Stimulated activated CD4-positive, alpha-beta T cell treated with anti-CD3 and anti-CD28 coated beads, TNF-alpha, amount 100 ng/mL, for 48 hours (primary cell): Measurements from ENCODE around the gene OR52I2.

ENCODE experiments used
- DNase-seq, 3 donors: peaks; one replicate each; pipeline ENCODE4 v3.0.0-alpha.2; 2020; ENCODE audit warnings: low read depth in 3 of 3

The OR52I2 gene

DNA sequence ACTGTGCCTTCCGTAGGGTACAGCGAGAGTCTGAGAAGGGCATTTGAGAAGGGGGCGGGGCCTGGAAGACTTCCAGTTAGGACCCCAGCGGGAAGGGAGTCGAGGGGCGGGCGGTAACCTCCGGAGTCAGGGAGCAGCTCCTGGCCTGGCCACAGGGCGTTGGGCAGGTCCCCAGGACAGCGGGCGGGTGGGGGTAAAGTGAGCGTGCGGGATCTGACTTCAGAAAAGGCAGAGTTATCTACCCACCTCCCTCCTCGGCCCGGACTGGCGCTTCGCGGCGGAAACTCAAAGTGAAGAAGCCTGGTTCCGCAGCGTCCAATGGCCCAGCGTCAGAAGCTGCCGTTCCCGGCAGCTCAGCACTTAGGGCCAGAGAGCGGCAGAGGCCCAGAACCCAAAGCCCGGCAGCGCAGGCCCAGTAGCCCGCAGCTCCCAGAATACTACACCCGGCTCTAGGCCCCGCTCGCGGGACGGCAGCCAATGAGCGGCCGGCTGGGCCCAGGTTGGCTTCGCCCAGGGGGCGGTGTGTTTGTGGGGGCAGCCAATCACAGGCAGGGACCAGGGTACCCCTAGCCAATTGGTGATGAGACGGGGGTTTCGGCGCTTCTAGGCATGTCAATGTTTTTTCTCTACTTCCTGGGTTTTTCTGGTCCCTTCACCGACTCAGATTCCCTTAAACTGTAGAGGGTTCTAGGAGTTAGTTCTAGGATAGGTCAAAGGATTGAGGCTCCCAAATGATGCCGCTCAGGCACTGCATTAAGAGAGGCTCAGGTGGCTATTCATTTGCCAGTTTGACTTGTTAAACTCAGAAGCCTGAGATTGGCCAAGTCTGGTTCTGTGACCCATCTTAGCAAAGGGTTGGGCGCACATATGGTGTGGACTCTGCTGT lies 26.5 kb downstream of the OR52I2 start, which contains the start of gene TRIM68:
Gene TRIM68, minus strand, starts transcription at position 451 of the 886 bp plus-strand sequence. CDS start 2,727 bp downstream, outside the sequence.
- peak; percentile 86 to 90 (median 90) for DNase-seq

DNA sequence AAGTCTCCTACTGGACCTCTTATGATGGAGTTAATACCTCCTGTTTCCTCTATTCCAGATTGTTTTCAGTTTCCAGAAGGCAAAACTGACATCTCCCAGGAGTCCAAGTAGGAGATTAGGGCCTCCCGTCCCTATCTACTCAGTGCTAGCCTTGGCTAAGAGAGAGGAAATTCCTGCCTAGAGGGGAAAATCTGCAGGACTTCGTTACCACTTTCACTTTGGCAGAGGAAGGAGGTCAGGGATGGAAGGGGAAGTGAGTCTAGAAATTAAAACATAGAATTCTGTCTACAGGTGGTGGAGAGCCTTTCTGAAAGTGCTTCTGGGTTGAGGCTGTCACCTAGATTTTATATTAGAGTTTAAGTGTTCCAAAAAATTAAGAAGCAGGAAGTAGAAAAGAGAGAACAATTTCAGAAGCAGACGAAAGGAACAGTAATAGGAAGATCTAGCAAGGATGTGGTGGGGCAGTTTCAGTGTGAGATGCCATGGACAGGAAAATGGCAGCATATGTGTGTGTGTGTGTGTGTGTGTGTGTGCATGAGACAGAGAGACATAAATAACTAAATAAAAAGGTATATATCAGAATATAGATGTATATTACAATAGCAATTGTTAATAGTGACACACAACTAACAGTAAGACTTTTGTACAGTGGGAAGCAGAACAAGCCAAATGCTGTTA lies 28.9 kb downstream of the OR52I2 start:
- DNase-seq, result no peak

DNA sequence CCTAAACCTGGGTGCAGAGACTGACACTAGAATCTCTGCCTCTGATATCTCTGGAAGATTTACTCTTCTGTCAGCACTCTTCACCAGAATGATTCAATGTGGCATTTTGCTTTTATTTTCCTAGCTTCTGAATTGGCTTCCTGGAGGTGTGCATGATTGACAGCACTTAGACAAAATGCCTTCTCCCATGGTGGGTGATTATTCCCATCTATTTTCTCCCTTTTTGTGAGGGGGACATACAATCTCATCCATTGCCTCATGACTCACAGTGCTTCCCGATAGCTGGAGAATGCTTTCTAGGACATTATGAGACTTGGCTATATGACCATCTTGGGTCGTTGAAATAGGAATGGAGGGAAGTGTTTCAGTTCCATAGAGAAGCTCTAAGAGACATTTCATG lies 30.4 kb downstream of the OR52I2 start:
- DNase-seq, result no peak

DNA sequence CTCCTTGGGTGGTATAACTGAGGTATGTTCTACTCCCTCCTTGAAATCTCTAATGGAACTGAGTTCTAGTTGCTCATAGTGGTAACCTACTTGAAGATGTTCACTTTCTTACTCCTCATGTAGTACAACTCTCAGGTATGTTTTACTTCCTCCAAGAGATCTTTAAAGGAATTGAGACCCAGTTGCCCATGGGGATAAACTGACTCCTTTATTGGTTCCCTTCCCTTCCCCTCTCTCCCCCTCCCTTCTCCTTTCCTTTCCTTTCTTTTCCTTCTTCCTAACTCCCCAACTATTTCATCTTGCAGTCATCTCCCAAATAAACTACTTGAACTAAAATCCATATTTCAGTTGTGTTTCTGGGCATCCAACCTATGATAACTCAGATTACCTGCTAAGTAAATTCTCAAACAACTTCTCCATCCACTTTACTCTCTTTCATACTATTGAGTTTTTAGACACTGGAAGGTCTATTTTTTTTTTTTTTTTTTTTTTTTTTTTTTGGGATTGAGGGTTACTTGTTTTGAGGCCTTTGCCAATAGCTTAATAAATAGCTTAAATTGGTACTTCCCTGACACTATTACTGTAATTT lies 34.4 kb downstream of the OR52I2 start:
- no peak for DNase-seq

DNA sequence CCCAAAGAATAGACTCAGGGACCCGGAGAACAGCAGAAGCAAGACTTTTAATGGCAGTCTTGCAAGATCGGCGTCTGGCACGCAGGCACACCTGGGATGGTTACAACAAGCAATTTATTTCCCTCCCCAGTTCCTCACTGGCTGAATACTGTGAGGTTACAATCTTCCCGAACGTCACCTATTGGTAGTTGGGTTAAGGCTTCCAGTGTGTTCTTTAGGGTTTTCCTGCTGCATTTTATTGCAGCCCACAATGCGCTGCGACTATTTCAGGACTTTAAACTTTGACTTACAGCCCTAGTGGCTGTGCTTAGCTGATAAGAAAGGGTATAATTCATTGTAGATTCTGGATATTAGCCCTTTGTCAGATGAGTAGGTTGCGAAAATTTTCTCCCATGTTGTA lies 38.0 kb downstream of the OR52I2 start:
- no peak for DNase-seq

DNA sequence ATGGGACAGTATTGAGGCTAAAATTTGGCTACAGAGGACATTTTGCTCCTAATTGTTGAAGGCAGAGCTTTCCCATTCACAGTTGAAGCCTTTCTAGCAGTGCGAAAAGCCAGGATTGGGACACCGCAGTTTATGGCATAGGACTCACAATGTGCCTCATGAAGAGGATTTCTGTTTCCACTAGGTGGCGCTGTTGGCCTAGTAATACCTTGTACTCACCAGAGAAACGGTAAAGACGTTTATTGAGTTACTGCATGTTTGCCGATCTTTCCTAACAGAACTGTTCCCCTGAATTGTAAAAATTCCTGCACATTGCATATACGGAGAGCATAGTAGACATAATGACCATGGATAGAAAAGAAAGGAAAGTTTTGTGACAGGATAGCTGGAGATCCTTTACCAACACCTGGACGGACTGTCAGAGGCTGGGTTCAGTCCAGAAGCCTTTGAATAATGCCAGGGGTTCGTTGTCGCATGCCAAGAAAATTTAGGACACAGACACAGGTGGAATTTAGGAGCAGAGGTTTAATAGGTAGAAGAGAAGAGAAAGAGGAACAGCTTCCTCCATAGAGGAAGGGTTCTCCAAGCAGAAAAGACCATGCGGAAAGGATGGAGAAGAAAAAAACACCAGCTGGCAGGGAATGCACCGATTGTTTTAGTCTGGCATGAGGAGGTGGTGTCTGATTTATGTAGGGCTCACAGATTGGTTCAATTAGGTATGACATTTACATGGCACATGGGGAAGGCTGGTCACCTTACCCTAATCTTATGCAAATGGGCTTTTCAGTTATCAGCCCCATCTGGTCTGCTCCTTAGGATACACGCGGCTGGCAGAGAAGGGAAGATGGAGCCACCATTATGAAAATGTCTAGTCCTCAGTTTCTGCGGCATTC lies 44.9 kb downstream of the OR52I2 start:
- DNase-seq, result peak; percentile 26 to 62 (median 31)

DNA sequence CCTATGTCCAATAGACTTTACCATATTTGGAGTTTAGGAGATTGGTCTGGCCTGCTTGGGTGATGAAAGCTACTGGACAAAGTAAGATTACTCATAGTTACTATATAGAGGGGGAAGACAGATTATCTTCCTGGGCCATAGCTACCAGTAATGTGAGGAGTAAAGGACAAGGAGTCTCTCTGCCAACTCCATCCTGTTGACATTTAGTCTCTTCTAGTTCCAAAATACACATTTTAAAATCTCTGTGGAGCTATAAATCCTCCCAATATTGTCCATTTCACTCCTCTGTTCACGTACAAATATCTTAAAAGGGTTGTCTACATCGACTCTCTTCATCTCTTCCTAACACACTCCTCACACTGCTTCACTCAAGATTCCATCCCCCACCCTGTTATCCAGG lies 54.6 kb downstream of the OR52I2 start:
- no peak for DNase-seq

DNA sequence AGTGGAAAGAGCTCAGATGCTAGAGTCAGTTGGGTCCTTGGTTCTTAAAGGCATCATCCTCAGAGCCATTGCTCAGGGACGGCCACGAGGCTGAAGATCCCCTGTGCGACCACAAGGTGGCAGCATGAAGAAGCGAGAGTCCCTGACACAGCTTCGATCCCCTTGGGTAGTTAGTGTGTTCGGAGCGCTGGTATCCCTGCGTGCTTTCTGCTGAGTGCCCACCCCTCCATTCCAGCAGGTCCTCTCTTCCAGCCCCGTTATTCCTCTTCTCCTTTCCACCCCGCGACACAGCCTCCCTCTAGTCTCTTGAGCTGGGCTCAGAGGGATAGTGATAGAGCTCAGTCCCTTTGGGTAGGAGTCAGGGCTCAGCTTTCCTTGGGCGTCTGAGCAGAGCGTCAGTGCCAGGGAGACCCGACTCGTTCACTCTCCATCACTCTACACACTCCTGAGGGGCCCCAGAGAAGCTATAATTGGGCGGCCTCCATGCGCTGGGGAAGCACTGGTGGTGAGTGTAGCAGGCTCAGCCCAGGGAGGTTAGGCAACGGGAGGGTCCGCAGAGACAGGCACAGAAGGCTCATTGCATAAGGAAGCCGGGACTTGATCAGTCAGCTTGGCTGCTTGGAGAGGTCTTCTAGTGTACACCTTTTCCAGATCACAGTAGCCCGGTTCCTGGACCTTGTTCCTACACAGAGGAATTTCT lies 55.6 kb downstream of the OR52I2 start, which contains the start of gene OR51D1:
Gene OR51D1, plus strand, starts transcription at position 516 of the 700 bp plus-strand sequence. CDS start 2,314 bp downstream, outside the sequence.
- DNase-seq, result peak; percentile 47 to 62 (median 52)

DNA sequence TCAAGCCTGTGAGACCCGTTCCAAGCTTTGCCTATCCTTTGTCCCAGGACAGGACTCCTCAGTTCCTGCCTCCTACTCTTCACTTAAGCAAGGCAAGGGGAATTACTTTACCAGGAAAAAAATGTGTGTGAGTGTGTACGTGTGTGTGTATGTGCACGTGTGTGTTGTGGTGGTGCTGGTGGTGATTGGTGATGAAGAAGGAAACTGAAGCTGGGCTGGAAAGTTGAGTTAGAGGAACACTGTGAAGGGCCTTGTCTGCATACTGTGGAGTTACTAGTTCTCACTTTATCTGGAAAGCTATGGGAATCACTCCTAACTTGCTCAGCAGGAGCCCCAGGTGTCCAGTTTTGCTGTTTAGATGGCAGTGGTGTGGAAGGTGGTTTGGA lies 56.1 kb downstream of the OR52I2 start:
- no peak for DNase-seq

DNA sequence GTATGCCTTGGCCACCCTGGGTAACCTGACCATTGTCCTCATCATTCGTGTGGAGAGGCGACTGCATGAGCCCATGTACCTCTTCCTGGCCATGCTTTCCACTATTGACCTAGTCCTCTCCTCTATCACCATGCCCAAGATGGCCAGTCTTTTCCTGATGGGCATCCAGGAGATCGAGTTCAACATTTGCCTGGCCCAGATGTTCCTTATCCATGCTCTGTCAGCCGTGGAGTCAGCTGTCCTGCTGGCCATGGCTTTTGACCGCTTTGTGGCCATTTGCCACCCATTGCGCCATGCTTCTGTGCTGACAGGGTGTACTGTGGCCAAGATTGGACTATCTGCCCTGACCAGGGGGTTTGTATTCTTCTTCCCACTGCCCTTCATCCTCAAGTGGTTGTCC lies 58.4 kb downstream of the OR52I2 start:
- no peak for DNase-seq

DNA sequence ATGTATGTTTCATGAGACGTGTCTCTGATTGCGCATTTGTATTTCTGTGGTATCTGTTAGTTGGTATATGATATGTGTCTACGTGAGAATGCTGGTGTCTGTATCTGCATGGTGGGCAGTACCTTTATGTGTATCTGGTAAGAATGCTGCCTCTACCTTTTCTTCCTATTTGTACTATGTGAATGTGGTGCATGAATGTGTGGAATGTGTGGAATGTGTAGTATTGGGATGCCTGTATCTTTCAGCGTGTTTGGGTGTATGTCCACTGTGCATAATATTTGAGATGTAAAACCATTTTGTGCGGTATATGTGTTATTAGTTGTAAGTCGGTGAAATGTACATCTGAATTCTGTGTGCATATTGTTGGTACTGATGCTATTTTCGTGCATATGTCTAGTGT lies 60.0 kb downstream of the OR52I2 start:
- DNase-seq, result no peak

DNA sequence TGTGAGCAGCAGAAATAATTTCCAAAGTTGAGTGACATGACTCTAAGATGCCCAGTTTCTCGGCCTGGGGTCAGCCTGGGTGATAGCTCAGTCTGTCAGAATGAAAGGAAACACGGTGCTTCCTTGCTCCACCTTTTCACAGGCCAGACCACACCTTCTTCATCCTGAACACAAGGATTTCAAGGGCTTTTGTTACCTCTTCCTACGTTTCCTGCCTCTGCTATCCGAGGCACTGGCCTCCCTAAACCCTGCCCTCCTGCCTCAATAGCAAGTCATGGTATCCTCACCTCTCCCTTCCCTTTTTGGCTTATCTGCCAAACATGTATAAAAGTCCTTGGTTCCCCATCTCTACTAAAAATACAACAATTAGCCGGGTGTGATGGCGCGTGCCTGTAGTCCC lies 60.5 kb downstream of the OR52I2 start:
- no peak for DNase-seq
